Hypothalamus (tissue), 51 donors: ENCODE measurements around the gene PSG4.
"Not testable (repeated sequence)": the region's sequence is repeated elsewhere in the genome, so short reads cannot be mapped to it uniquely, and the experiment has no call there.

Experiments used
- DNase-seq, 51 donors: peaks; one replicate each; lab custom pipeline; 2025; lab: John Stamatoyannopoulos, UW

Gene PSG4

DNA sequence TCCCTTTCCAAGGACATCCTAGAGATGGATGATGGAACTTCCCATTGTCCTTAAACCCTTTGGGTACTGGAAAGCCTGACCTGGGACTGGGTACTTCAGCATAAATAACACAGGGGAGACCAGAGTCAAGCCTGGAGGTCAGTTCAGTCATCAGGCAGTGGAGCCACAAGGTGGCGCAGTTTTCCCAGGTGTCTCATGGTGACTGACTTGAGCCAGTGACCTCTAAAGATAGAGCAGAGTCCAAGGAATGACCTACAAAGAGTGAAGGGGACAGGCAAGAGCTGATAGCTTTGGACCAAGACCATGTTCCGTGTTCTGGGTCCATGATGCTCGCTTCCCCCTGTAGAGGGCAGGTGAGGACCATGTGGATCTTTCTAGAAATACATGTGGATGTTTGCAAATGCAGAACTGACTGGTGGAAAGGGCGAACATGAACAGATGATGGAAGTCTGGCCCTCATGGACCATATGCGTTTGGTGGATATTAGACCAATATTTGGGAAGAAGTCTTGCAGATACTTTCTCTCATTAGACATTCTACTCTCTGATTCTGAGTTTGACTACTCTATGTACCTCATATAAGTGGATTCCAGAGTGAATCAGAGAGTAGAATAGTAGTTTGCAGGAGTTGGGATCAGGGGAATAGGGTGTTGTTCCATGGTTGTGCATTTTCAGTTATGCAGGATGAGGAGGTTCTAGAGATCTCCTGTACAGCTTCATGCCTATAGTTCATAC, 6.6 kb downstream of the PSG4 start:
- not testable (repeated sequence) for DNase-seq

DNA sequence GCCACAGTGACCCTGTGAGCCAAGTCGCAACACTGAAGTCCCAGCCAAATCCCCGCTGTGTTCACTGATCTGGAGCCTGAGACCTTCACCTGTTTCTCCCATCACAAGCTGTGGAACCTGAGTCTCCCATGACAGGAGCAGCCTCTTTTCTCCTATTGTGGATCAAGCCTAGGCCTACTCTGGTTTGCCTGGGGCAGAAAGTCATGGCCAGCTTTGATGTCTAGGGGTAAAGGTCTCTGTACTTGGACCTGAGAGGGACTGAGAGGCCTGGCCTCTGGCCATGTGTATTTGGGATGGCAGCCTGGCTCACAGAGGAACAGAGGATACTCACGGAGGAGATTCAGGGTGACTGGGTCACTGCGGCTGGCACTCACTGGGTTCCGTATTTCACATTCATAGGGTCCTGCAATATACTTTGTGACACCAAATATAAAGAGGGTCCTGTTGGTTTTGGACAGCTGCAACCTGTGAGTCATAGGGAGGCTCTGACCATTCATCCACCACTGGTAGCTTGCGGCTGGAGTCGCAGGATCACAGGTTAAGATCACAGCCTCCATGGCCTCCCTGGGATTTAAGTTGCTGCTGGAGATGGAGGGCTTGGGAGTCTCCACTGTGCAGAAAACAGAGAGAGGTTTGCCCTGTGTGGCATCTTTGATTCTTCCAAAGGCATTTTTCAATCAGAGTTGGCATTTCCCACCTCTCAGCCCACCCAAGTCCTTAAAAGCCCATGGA, 7.6 kb downstream of the PSG4 start:
- DNase-seq = not testable (repeated sequence)

DNA sequence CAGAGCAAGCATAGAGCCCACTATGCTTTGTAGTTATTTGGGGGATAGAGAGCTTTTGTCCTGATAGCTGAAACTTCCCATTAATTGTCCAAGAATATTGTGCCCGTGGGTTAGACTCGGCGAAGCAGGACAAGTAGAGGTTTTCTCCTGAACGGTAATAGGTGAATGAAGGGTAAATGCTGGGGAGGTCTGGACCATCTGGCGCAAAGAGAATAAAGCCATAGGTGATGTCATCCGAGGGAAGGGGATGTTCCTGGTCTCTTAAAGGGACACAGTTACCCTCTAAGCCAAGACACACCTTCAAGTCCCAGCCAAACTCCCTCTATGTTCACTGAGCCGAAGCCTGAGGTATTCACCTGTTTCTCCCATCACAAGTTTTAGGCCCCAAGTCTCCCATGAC, 11.0 kb downstream of the PSG4 start:
- not testable (repeated sequence) for DNase-seq

DNA sequence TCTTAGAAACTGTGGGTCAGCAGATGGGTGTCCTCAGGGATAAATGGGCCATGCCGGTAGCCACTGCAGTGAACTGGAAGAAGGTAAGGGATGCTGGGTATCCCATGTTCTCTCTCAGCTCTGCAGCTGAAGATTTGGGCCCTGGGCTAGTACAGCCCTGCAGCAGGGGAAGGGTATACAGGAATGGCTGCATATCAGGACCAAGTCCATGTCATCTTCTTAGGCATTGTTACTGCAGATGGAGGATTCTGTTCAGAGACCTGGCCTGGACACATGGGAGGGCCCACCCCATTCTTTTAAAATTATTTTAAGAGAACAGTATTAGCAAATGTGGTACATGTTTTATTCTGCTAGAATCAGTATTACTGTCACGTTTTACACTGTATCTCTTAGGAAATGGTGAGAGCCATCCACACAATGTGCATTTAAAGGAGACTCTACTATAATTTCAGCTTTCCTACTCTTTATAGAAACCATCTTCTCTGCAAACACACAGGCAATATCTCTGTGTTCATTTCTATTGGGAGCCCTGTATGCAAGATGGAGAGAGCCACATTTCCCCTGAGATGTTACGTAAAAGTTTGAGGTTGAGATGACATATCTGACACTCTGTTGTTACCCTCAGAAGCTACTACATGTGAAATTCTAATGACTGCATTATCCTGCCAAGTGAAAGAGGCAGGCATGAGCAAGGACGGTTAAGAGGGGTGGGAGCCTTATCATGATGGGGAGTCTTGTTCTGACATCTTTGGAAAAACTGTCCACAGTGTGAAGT, 12.9 kb downstream of the PSG4 start:
- DNase-seq = not testable (repeated sequence)

DNA sequence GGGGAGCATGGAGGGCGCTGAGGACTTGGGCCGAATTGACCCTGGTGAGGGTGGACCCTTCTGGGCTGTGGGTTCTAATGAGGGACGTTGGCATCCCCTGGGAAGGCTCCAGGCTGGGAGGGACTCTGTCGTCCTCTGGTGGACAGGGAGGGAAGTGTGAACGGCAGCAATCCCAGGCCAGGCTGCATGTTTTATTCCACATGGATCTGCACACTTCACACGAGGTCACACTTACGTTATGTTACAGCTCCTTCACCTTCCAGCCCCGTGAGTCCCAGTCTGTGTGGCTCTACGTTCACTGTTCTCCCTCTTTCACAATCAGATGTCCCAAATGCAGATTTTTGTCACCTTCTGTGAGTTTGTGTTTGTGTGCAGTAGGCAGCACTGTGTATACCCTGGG, 17.3 kb downstream of the PSG4 start:
- not testable (repeated sequence) for DNase-seq

DNA sequence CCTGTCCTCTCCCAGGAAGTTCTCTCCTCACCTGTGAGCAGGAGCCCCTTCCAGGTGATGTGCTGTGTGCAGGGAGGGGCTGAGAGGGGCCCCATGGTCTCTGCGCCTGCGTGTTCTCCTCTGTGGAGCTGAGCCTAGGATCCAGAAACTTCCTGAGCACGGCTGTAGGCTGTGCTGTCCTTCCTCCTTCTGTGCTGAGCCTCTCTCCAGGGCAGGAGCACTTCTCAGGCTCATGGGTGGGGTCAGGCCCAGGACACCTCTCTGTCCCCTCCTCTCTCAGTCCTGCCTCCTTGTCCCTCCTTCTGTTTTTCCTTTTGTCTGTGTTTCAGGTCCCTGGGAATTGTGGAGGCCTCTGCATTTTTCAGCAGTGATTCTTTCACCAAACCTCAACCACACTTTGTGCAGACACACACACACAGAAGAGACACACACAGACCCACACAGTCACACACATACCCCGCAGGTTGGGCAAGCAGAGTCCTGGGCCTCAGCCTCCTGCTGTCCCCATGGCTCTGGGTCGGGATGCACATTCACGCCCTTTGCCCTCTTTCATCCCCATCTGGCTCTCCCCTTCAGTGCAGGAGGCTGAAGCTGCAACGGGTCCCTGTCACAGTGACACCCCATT, 19.0 kb downstream of the PSG4 start, which contains the start of gene PSG5:
Gene PSG5 (minus strand): TSS at position 226 of the 625 bp plus-strand sequence. CDS start 131 bp downstream, at position 95.
- not testable (repeated sequence) for DNase-seq

DNA sequence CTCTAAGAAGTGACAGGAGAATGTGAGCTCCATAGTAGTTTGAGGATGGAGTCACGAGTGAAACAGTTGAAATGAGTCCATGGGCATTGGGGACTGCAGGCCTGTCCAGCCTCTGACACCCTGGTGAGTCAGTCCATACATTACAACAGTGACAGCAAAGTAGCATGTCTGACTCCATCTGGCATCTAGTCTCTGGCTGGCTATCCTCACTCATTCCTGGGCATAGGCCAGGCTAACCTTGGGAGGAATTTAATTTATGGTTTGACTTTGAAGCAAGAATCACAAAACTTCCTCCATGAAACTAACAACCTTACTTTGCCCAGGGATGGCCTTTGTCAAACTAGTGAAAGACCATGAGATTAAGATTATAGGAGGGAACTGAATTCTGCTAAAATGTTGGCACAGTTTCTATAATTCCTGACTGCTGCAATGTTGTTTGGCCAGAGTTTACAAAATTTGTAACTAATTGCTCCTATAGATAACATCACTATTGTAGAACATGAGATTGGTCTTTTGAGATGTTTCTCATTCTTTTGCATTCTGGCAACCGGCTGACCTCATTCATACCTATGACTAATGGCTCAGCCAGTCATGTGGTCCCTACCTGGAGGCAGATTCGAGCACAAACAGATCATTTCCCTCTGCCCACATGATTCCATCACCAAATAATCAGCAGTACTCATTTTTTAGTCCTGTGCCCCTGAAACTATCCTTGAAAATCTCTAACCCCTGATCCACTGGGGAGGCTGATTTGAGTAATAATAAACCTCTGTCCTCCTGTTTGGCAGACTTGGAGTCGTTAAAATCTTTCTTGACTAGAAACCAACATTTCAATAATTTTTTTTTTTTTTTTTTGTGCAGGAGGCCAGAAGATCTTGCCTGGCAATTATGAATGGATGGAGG, 23.3 kb downstream of the PSG4 start:
- DNase-seq = not testable (repeated sequence)

DNA sequence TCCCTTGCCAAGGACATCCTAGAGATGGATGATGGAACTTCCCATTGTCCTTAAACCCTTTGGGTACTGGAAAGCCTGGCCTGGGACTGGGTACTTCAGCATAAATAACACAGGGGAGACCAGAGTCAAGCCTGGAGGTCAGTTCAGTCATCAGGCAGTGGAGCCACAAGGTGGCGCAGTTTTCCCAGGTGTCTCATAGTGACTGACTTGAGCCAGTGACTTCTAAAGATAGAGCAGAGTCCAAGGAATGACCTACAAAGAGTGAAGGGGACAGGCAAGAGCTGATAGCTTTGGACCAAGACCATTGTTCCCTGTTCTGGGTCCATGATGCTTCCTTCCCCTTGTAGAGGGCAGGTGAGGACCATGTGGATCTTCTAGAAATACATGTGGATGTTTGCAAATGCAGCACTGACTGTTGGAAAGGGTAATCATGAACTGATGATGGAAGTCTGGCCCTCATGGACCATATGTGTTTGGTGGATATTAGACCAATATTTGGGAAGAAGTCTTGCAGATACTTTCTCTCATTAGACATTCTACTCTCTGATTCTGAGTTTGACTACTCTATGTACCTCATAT, 25.8 kb downstream of the PSG4 start:
- not testable (repeated sequence) for DNase-seq

DNA sequence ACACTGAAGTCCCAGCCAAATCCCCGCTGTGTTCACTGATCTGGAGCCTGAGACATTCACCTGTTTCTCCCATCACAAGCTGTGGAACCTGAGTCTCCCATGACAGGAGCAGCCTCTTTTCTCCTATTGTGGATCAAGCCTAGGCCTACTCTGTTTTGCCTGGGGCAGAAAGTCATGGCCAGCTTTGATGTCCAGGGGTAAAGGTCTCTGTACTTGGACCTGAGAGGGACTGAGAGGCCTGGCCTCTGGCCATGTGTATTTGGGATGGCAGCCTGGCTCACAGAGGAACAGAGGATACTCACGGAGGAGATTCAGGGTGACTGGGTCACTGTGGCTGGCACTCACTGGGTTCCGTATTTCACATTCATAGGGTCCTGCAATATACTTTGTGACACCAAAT, 26.9 kb downstream of the PSG4 start:
- not testable (repeated sequence) for DNase-seq

DNA sequence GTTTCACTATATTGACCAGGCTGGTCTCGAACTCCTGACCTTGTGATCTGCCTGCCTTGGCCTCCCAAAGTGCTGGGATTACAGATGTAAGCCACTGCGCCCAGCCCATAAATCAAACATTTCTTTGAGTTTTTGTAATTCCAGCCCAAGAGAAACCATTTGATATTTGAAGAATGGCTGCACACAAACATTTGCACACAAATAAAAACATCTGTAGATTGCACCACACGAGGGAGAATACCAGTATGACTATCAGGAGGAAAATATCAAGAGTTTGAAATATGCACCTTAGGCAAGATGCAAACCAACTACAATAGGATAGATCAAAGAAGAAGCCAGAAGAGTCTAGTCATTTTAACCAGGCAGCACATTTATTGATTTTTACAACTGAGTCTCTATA, 39.5 kb downstream of the PSG4 start:
- DNase-seq = not testable (repeated sequence)

DNA sequence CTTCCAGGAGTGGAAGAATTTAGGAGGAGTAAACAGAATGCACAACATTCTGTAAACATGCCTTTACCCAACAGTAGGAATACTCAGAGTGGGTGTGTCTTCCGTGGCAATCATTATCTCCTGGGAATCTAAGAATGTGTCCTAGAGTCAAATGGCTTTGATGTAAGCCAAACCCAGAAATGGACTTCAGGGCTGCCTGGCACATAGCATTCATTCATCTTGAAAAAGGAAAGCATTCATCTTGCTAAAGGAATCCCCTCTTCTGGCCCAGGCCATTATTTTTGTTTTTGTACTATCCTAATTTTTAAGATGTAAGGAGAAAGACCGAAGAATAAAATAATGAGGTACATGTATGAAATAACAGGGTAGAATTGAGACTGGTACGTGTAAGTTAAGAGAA, 42.3 kb downstream of the PSG4 start:
- not testable (repeated sequence) for DNase-seq

DNA sequence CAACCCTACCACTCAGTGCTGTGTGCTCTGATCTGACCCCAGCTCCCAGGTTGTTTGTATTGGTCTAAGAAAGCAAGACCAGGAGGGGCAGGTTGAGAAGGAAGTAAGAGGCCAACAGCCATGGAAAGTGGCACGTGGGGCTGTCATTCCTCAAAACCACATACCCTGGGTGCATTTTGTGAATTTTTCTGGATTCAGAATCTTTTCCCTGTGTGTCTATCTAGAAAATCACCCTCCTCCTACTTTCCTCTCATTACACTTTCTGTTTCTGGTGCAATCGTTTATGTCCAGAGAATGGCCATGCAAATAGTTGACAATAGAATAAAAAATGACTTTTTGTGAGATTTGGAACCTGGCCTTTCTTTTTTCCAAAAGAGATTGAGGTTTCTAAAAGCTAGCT, 43.2 kb downstream of the PSG4 start:
- not testable (repeated sequence) for DNase-seq

DNA sequence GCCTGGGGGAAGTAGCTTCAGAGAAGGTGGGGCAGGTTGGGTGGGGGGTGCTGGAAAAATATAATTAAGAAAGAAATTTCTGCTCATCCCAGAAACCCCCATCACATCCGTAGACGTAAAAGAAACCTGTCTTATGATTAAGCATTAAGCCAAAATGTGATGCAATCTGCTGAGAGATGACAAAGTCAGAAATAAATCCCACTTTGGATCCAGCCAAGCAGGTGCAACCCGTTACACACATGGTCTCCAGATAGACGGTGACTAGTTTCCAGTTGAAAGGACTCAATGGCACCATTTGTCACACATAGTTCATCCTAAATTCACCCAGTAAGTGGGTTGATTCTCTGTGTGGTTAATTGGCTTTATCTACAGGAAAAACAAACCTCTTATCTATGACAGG, 53.2 kb downstream of the PSG4 start:
- no peak for DNase-seq

DNA sequence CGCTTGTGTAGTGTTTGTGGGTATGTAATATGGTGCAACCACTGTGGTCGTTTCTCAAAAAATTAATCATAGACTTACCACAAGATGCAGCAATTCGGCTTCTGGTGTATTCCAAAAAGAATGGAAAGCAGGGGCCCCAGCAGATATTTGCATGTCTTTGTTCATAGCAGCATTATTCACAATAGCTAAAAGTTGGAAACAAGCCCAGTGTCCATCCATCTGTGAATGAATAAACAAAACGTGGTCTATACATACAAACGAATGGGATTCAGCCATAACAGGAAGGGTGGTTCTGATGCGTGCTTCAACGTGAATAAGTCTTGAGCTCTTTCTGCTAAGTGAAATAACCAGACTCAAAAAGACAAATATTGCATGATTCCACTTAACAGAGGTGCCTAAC, 55.6 kb downstream of the PSG4 start:
- DNase-seq = not testable (repeated sequence)

DNA sequence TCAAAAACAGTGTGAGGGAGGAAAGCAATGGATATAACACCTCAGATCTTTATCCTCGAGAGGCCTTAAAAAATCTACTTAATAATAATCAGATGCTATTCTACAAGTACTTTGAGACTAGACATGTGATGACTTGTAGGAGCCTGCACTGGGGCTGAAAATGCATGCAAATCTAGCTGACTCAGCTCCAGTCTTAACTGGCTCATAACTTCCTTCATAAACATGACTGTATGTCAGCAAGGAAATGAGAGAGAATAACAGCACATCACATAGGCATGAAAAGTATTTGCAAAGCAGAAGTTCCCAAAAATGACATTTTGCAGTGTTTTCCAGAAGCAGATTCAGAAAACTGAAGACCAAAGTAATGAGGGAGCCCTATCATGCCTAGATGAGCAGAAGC, 57.2 kb downstream of the PSG4 start:
- DNase-seq = no peak
